Measurements from ENCODE around the gene CNOT6.

GRCh38 chr5:180612683-180613082, 118.5 kb downstream of the CNOT6 start:
- TF ChIP-seq CTCF (IDR thresholded peaks at IDR 0.05; ENCODE audit: insufficient read depth, low read length, poor library complexity, severe bottlenecking) (no peak), EZH2phosphoT487 (conservative IDR thresholded peaks at IDR 0.05; ENCODE audit: low read length) (no peak)
